Prostate gland (tissue), 2 donors: ENCODE data around the gene DGKQ. TPM values are rescaled to one million over a fixed set of nuclear protein-coding genes. Genes with fewer than 3 reads are reported as not detected.
A peak's percentile ranks its signal among the peaks of the same experiment; 100 is the strongest.
"Not testable (repeated sequence)": the region's sequence is repeated elsewhere in the genome, so short reads cannot be mapped to it uniquely, and the experiment has no call there.

ENCODE experiments used
- DNase-seq: peaks from one replicate; pipeline ENCODE4 v3.0.0-alpha.2; 2019; ENCODE audit warnings: low spot score
- H3K27ac ChIP-seq, 2 donors: fragments of 200-600 bp; sonication (generic); 2 replicates each; pipeline ENCODE4 v1.5.1; 2017 to 2019
- H3K27me3 ChIP-seq: fragments of 200-600 bp; sonication (generic); replicated peaks from 2 replicates; pipeline ENCODE4 v1.5.1; 2019; ENCODE audit not compliant: insufficient read depth
- H3K36me3 ChIP-seq, 2 donors: fragments of 200-600 bp; sonication (generic); 1 replicate in 1 of 2; 2 replicates in 1 of 2; pipeline versions ENCODE4 v1.5.1 to v1.8.1; 2017 to 2019
- H3K4me1 ChIP-seq: fragments of 200-600 bp; sonication (generic); replicated peaks from 2 replicates; pipeline ENCODE4 v1.5.1; 2019
- H3K4me3 ChIP-seq, 2 donors: fragments of 200-600 bp; sonication (generic); 2 replicates each; pipeline ENCODE4 v1.5.1; 2017 to 2019
- H3K9me3 ChIP-seq: fragments of 200-600 bp; sonication (generic); 2 replicates; pipeline ENCODE4 v1.5.1; 2017
- POLR2A ChIP-seq: fragments of 450-650 bp; IDR thresholded peaks from one replicate; pipeline ENCODE4 v1.6.1; 2016; ENCODE audit warnings: antibody characterized with exemption, mild to moderate bottlenecking
- POLR2AphosphoS5 ChIP-seq: sonication (generic); formaldehyde crosslinking; IDR thresholded peaks from one replicate; pipeline ENCODE4 v1.6.1; 2017; ENCODE audit warnings: antibody characterized with exemption
- WGBS: methylation state at CpG from one replicate; pipeline ENCODE4 v1.1.5; 2018; 5-methylcytosine and 5-hydroxymethylcytosine counted together
- intact Hi-C: fragments of 100-400 bp; cut with DNase I; formaldehyde crosslinking; loops from one replicate; pipeline ENCODE4 v1.14.2; 2022
- total RNA-seq, 2 donors: library from RNA; depleted of rRNA; stranded (reverse); fragments of >200 nt; gene quantifications; one replicate each; pipeline ENCODE4 v1.1.0, GENCODE V29; 2016
- TF ChIP-seq, protein P1 (sequence below), 4 experiments: fragments of 200-600 bp in 2 of 4; fragments of 450-650 bp in 2 of 4; sonication (generic) in 2 of 4; IDR thresholded peaks; 1 replicate in 3 of 4; 2 replicates in 1 of 4; pipeline ENCODE4 v1.5.1; 2016 to 2019; ENCODE audit warnings: antibody characterized with exemption in 4 of 4, mild to moderate bottlenecking in 2 of 4, moderate library complexity in 2 of 4

The DGKQ gene
- total RNA-seq, 2 donors from 2014 or later = 10.4 to 17.1 TPM

DNA sequence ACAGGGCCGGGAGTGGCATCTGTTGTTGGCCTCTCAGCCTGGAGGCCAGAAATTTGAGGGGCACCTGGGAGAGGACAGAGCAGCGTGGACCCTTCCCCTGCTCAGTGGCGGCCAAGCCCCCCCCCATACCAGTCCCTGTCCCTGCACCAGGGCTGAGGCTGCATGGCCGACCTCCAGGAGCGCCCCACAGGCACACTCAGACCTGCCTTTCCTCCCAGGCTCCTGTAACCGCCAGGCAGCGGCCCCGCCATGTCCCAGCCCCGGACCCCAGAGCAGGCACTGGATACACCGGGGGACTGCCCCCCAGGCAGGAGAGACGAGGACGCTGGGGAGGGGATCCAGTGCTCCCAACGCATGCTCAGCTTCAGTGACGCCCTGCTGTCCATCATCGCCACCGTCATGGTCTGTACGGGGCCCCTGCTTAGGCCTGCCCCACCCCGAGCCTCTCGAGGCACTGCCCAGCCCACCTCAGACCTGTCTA is 25.8 kb downstream of the DGKQ start:
- H3K9me3 ChIP-seq = no peaks in the 10 kb centered on the region
- intact Hi-C loops = no loop called here
- H3K36me3 ChIP-seq = no peaks in the 10 kb centered on the region
- 92% methylated on average over 19 of the region's 19 CpGs for WGBS
- H3K27ac ChIP-seq = no peak overlapping the region
- DNase-seq = no peak
- H3K27me3 ChIP-seq = no peaks in the 10 kb centered on the region
- no peak overlapping the region for H3K4me3 ChIP-seq
- no peaks in the 10 kb centered on the region for H3K4me1 ChIP-seq
- TF ChIP-seq POLR2AphosphoS5 = no peak

- Histone ChIP-seq H3K4me3 (no peak overlapping the region), H3K9me3 (no peaks in the 10 kb centered on the region), H3K27me3 (no peaks in the 10 kb centered on the region), H3K36me3 (no peaks in the 10 kb centered on the region), H3K27ac (no peak overlapping the region), H3K4me1 (no peaks in the 10 kb centered on the region)
- DNase-seq = no peak
- intact Hi-C loops = no loop called here
- WGBS = 45% methylated on average over 62 of the region's 62 CpGs
- no peak for TF ChIP-seq POLR2A
- TF ChIP-seq, protein P1, sequence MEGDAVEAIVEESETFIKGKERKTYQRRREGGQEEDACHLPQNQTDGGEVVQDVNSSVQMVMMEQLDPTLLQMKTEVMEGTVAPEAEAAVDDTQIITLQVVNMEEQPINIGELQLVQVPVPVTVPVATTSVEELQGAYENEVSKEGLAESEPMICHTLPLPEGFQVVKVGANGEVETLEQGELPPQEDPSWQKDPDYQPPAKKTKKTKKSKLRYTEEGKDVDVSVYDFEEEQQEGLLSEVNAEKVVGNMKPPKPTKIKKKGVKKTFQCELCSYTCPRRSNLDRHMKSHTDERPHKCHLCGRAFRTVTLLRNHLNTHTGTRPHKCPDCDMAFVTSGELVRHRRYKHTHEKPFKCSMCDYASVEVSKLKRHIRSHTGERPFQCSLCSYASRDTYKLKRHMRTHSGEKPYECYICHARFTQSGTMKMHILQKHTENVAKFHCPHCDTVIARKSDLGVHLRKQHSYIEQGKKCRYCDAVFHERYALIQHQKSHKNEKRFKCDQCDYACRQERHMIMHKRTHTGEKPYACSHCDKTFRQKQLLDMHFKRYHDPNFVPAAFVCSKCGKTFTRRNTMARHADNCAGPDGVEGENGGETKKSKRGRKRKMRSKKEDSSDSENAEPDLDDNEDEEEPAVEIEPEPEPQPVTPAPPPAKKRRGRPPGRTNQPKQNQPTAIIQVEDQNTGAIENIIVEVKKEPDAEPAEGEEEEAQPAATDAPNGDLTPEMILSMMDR (IDR thresholded peaks at IDR 0.05) = no peak
- TF ChIP-seq POLR2AphosphoS5 = no peak
Measured at GRCh38 chr4:946517-947471, 26.6 kb downstream of the DGKQ start.

DNA sequence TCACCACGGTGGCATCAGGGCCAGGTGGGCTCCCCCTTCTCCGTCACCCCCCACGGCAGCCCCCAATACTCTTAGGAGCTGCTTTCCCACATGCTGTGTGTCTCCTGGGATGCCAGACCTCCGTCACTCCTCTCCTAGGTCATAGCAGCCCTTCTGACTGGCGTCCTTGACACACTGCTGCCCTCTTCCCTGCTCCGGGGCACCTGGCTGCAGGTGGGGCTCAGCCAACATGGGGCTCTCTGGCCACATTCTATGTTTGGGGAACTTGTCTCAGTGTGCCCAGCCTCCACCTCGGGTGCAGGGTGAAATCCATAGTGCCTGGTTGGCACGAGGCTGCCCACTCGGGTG is 27.3 kb downstream of the DGKQ start:
- no peak overlapping the region for H3K4me3 ChIP-seq
- no peaks in the 10 kb centered on the region for H3K36me3 ChIP-seq
- H3K27ac ChIP-seq = no peak overlapping the region
- H3K27me3 ChIP-seq = no peaks in the 10 kb centered on the region
- H3K9me3 ChIP-seq = no peaks in the 10 kb centered on the region
- intact Hi-C loops = no loop called here
- WGBS = 73% methylated on average over 9 of the region's 9 CpGs
- TF ChIP-seq POLR2A (no peak), POLR2AphosphoS5 (no peak)
- no peak for DNase-seq
- no peaks in the 10 kb centered on the region for H3K4me1 ChIP-seq

GRCh38 chr4:945274-946102 is 27.9 kb downstream of the DGKQ start:
- DNase-seq = no peak
- TF ChIP-seq POLR2AphosphoS5 (no peak), POLR2A (no peak)
- TF ChIP-seq, protein P1 (IDR thresholded peaks at IDR 0.05) = no peak
- Histone ChIP-seq H3K27me3 (no peaks in the 10 kb centered on the region), H3K27ac (no peak overlapping the region), H3K4me3 (no peak overlapping the region), H3K9me3 (no peaks in the 10 kb centered on the region), H3K36me3 (no peaks in the 10 kb centered on the region), H3K4me1 (no peaks in the 10 kb centered on the region)
- intact Hi-C loops = no loop called here
- whole genome bisulfite sequencing = 63% methylated on average over 28 of the region's 28 CpGs

- DNase-seq, H3K4me1 ChIP-seq, H3K4me3 ChIP-seq, intact Hi-C loops, H3K27me3 ChIP-seq, H3K36me3 ChIP-seq, H3K9me3 ChIP-seq, H3K27ac ChIP-seq: not testable (repeated sequence)
- 90% methylated on average over 4 of the region's 4 CpGs for WGBS
Measured at GRCh38 chr4:939508-939907, 33.9 kb downstream of the DGKQ start.

GRCh38 chr4:932713-933070 is 40.7 kb downstream of the DGKQ start:
- no peak for DNase-seq
- intact Hi-C loops = loop anchor here (5.0 kb wide), 1 partner anchor 40 kb away; the partner anchor contains the start of gene DGKQ
- peaks cover 14% of the 10 kb centered on the region for H3K4me1 ChIP-seq

More at GRCh38 chr4:932713-933070, 40.7 kb downstream of the DGKQ start:
- no peaks in the 10 kb centered on the region for H3K36me3 ChIP-seq
- peak overlapping the region; percentile 82 to 83 for H3K27ac ChIP-seq
- 5% methylated on average over 11 of the region's 11 CpGs for WGBS
- TF ChIP-seq POLR2A = no peak
- TF ChIP-seq, protein P1 (IDR thresholded peaks at IDR 0.05) = no peak
- H3K4me3 ChIP-seq = peak overlapping the region; percentile 89 to 97
- no peaks in the 10 kb centered on the region for H3K9me3 ChIP-seq
- H3K27me3 ChIP-seq = no peaks in the 10 kb centered on the region
